Endothelial cell of umbilical vein (primary cell): ENCODE measurements around the gene CDK15. TPM values are rescaled to one million over a fixed set of nuclear protein-coding genes. Genes with fewer than 3 reads are reported as not detected.

Experiments used
- BruUV-seq: library from RNA; stranded (reverse); fragments of 400-500 nt; replicated peaks from 2 replicates; lab custom pipeline; 2021; lab: Mats Ljungman, UMichigan
- CTCF ChIA-PET: fragments of 300-600, 350-600 bp; sonication (Branson Sonifier 250); formaldehyde crosslinking; loops from one replicate; lab custom pipeline; 2021; ENCODE audit warnings: antibody characterized with exemption, inconsistent platforms; lab: Charles Lee
- POLR2A ChIA-PET: fragments of 300-600, 350-600 bp; sonication (Branson Sonifier 250); formaldehyde crosslinking; loops from one replicate; lab custom pipeline; 2021; ENCODE audit warnings: antibody characterized with exemption, inconsistent platforms; lab: Charles Lee
- DNase-seq: peaks from one replicate; pipeline ENCODE4 v3.0.0-alpha.2; 2011; ENCODE audit warnings: low read depth, low spot score
- FAIRE-seq: peaks from 2 replicates; lab custom pipeline; 2011; peaks lifted over from hg19 to GRCh38; lab: Jason Lieb, UNC
- H2AFZ ChIP-seq: 2 replicates; pipeline ENCODE4 v1.6.0; 2012; ENCODE audit warnings: low read depth, low read length, control low read depth, inconsistent platforms
- H3K27ac ChIP-seq: 2 replicates; pipeline ENCODE4 v1.5.1; 2011; ENCODE audit warnings: low read depth, mild to moderate bottlenecking, control low read depth, low read length, moderate library complexity; ENCODE audit not compliant: insufficient read depth
- H3K27me3 ChIP-seq, 2 experiments: 2 replicates each; pipeline versions ENCODE4 v1.6.0 to v1.6.1; 2011; ENCODE audit warnings: low read length in 2 of 2, mixed read lengths in 1 of 2; ENCODE audit not compliant: control insufficient read depth in 2 of 2, insufficient read depth in 2 of 2
- H3K36me3 ChIP-seq, 2 experiments: 2 replicates in 1 of 2; 3 replicates in 1 of 2; pipeline ENCODE4 v1.5.1; 2011; ENCODE audit warnings: low read length in 2 of 2, mild to moderate bottlenecking in 1 of 2, moderate library complexity in 1 of 2; ENCODE audit not compliant: control insufficient read depth in 2 of 2, insufficient read depth in 2 of 2; ENCODE audit errors: extremely low read depth in 1 of 2
- H3K4me1 ChIP-seq: 3 replicates; pipeline ENCODE4 v1.5.1; 2011; ENCODE audit warnings: mild to moderate bottlenecking, low read length; ENCODE audit not compliant: control insufficient read depth, insufficient read depth; ENCODE audit errors: extremely low read depth
- H3K4me2 ChIP-seq: 2 replicates; pipeline ENCODE4 v1.6.1; 2011; ENCODE audit warnings: low read length, control low read depth, mixed read lengths; ENCODE audit not compliant: insufficient read depth
- H3K4me3 ChIP-seq, 3 experiments: fragments of 200-600 bp in 1 of 3; sonication (generic), shearing (Covaris generic) in 1 of 3; replicated peaks in 1 of 3; 2 replicates each; pipeline ENCODE4 v1.5.1; 2011 to 2016; ENCODE audit warnings: control low read depth in 3 of 3, low read length in 3 of 3, mild to moderate bottlenecking in 2 of 3, inconsistent platforms in 1 of 3, low read depth in 1 of 3, moderate library complexity in 1 of 3; ENCODE audit not compliant: insufficient read depth in 1 of 3
- H3K79me2 ChIP-seq: 2 replicates; pipeline ENCODE4 v1.6.0; 2012; ENCODE audit warnings: low read length, inconsistent platforms; ENCODE audit not compliant: control insufficient read depth, insufficient read depth
- H3K9ac ChIP-seq: replicated peaks from 2 replicates; pipeline ENCODE3; 2011; ENCODE audit warnings: low read length, control low read depth; ENCODE audit not compliant: insufficient read depth; ENCODE audit errors: extremely low read depth
- H3K9me1 ChIP-seq: replicated peaks from 3 replicates; pipeline ENCODE4 v1.6.0; 2011; ENCODE audit warnings: mild to moderate bottlenecking, low read length; ENCODE audit not compliant: control insufficient read depth, insufficient read depth; ENCODE audit errors: extremely low read depth
- H3K9me3 ChIP-seq: replicated peaks from 2 replicates; pipeline ENCODE4 v1.5.1; 2012; ENCODE audit warnings: low read length, inconsistent platforms; ENCODE audit not compliant: control insufficient read depth, insufficient read depth
- H4K20me1 ChIP-seq: replicated peaks from 2 replicates; pipeline ENCODE3; 2011; ENCODE audit warnings: mild to moderate bottlenecking, low read length; ENCODE audit not compliant: control insufficient read depth, insufficient read depth; ENCODE audit errors: extremely low read depth
- CTCF ChIP-seq, 2 donors: IDR thresholded peaks; 1 replicate in 1 of 2; 2 replicates in 1 of 2; pipeline ENCODE4 v1.5.1; 2011; ENCODE audit warnings: low read length in 2 of 2, mild to moderate bottlenecking in 2 of 2, moderate library complexity in 2 of 2, control low read depth in 1 of 2, inconsistent platforms in 1 of 2, low read depth in 1 of 2; ENCODE audit not compliant: insufficient read depth in 1 of 2; ENCODE audit errors: extremely low read depth in 1 of 2
- EZH2 ChIP-seq: IDR thresholded peaks from 2 replicates; pipeline ENCODE4 v1.6.1; 2012; ENCODE audit warnings: borderline replicate concordance, low read depth, mild to moderate bottlenecking, moderate library complexity, low read length, inconsistent platforms; ENCODE audit not compliant: severe bottlenecking
- FOS ChIP-seq: IDR thresholded peaks from 2 replicates; pipeline ENCODE4 v1.6.1; 2011; ENCODE audit warnings: mild to moderate bottlenecking, low read length, moderate library complexity, borderline replicate concordance; ENCODE audit not compliant: insufficient read depth
- GATA2 ChIP-seq: IDR thresholded peaks from 2 replicates; pipeline ENCODE4 v1.7.0; 2011; ENCODE audit warnings: low read depth, mild to moderate bottlenecking, moderate library complexity, mixed read lengths, low read length; ENCODE audit not compliant: insufficient read length, insufficient read depth
- JUN ChIP-seq: IDR thresholded peaks from 2 replicates; pipeline ENCODE4 v1.6.1; 2011; ENCODE audit warnings: borderline replicate concordance, low read depth; ENCODE audit not compliant: insufficient read length, insufficient read depth
- MAX ChIP-seq: IDR thresholded peaks from 2 replicates; pipeline ENCODE4 v1.6.1; 2011; ENCODE audit not compliant: insufficient read depth, insufficient read length
- MYC ChIP-seq: IDR thresholded peaks from one replicate; pipeline ENCODE4 v1.6.1; 2011; ENCODE audit warnings: mild to moderate bottlenecking, low read depth, low read length
- POLR2A ChIP-seq: IDR thresholded peaks from 2 replicates; pipeline ENCODE4 v1.6.1; 2012; ENCODE audit warnings: low read depth, mild to moderate bottlenecking, control low read depth, low read length
- POLR2AphosphoS5 ChIP-seq: IDR thresholded peaks from 2 replicates; pipeline ENCODE4 v1.6.1; 2012; ENCODE audit warnings: low read depth, mild to moderate bottlenecking, control low read depth, low read length, moderate library complexity; ENCODE audit not compliant: insufficient read depth
- dilution Hi-C: fragments of 300-500 bp; cut with MboI; formaldehyde crosslinking; loops from one replicate; pipeline ENCODE4 v1.15.0; 2019; ENCODE audit warnings: low sequenced_read_pairs; ENCODE audit not compliant: extremely low pct_ligation_motif_present
- intact Hi-C: fragments of 100-400 bp; cut with micrococcal nuclease; formaldehyde crosslinking; loops from one replicate; pipeline ENCODE4 v1.10.0; 2022
- polyA plus RNA-seq, 4 experiments: library from polyadenylated mRNA; depleted of rRNA in 3 of 4; stranded (reverse) in 3 of 4; unstranded in 1 of 4; fragments of >200 nt; gene quantifications; 2 replicates each; pipeline versions ENCODE4 v1.2.1 to v1.2.3, GENCODE V29; 2011 to 2012; ENCODE audit warnings: missing spikeins in 1 of 4
- total RNA-seq: library from RNA; stranded (reverse); gene quantifications from 2 replicates; pipeline ENCODE4 v1.2.3, GENCODE V29; 2021

Gene CDK15
- total and polyA plus RNA-seq, 2 donors (not counting 3 experiments of a cell fraction or from before 2014, with no cell fraction given), result not detected

DNA sequence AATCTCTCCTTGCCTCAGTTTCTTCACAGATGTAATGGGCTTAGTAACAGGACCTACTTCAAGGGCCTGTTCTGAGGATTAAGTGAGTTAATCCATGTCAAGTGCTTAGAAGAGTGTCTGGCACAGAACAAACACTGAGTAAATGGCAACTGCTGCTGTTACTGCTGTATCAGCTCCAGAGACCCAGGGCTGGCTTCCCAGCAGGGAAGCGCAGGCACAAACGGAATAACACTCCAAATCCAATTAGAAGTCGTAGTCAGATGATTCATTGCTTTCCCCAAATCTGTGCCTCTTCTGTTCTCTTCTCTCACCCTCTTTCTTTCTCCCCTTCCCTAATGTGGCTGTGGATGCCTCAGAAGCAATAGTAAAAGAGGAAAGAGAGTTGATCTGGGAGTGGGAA lies 126.2 kb downstream of the CDK15 start:
- no peak overlapping the region for H2AFZ ChIP-seq
- H3K79me2 ChIP-seq, result no peaks in the 10 kb centered on the region
- FAIRE-seq (no peak), DNase-seq (no peak)
- no peak overlapping the region for H3K4me3 ChIP-seq
- dilution Hi-C loops, result no loop called here
- no peaks in the 10 kb centered on the region for H3K9me3 ChIP-seq
- H3K9ac ChIP-seq, result no peak overlapping the region
- peaks cover 11 to 16% of the 10 kb centered on the region in 2 experiments for H3K27me3 ChIP-seq
- TF ChIP-seq JUN (no peak), MYC (no peak), MAX (no peak), EZH2 (no peak), POLR2A (no peak), GATA2 (no peak)
- H4K20me1 ChIP-seq, result no peaks in the 10 kb centered on the region
- BruUV-seq, result no TSS peak
- H3K4me2 ChIP-seq, result no peak overlapping the region
- H3K36me3 ChIP-seq, result no peaks in the 10 kb centered on the region
- no peaks in the 10 kb centered on the region for H3K4me1 ChIP-seq
- no peak overlapping the region for H3K27ac ChIP-seq
- H3K9me1 ChIP-seq, result no peaks in the 10 kb centered on the region
- ChIA-PET POLR2A (no interaction called here), CTCF (interaction anchor here (1.5 kb wide), 1 partner anchor 54 kb away, joined by 3 read pairs; no protein-coding TSS in a partner anchor)
- intact Hi-C loops, result no loop called here

GRCh38 chr2:201933792-201934237 lies 127.5 kb downstream of the CDK15 start:
- no peaks in the 10 kb centered on the region for H3K9me3 ChIP-seq
- no peaks in the 10 kb centered on the region for H4K20me1 ChIP-seq
- FAIRE-seq (no peak), DNase-seq (no peak)
- H3K9me1 ChIP-seq, result no peaks in the 10 kb centered on the region
- ChIA-PET POLR2A (no interaction called here), CTCF (no interaction called here)
- no peaks in the 10 kb centered on the region for H3K79me2 ChIP-seq
- dilution Hi-C loops, result no loop called here
- H3K4me1 ChIP-seq, result no peaks in the 10 kb centered on the region
- TF ChIP-seq EZH2 (no peak), GATA2 (no peak), MYC (no peak), MAX (no peak), POLR2AphosphoS5 (no peak), JUN (no peak), CTCF (IDR thresholded peaks at IDR 0.05; ENCODE audit: extremely low read depth in 1 of 2, insufficient read depth in 1 of 2, low read depth in 1 of 2, low read length in 2 of 2) (no peak), FOS (no peak), POLR2A (no peak)
- no peak overlapping the region for H3K27ac ChIP-seq
- no peak overlapping the region for H3K4me2 ChIP-seq
- no peak overlapping the region for H3K9ac ChIP-seq
- H3K36me3 ChIP-seq, result no peaks in the 10 kb centered on the region
- intact Hi-C loops, result no loop called here
- H3K27me3 ChIP-seq, result peaks cover 11 to 18% of the 10 kb centered on the region in 2 experiments
- H2AFZ ChIP-seq, result no peak overlapping the region
- no TSS peak for BruUV-seq
- H3K4me3 ChIP-seq, result no peak overlapping the region
